HepG2 (cell line): ENCODE data around the gene ESR1. TPM values are rescaled to one million over a fixed set of nuclear protein-coding genes. Genes with fewer than 3 reads are reported as not detected.

Source experiments
- ATAC-seq: fragments of 200-7000 bp; cut with Tn5 transposase; 3 replicates; pipeline ENCODE4 v1.9.1; 2020; ENCODE audit warnings: mild to moderate bottlenecking, moderate library complexity
- BruUV-seq: library from RNA; stranded (reverse); fragments of 400-500 nt; replicated peaks from 2 replicates; lab custom pipeline; 2021; lab: Mats Ljungman, UMichigan
- CTCF ChIA-PET: fragments of 300-600 bp; formaldehyde crosslinking; extraction: SDS; loops from one replicate; lab custom pipeline; 2021; ENCODE audit warnings: low total read pairs, inconsistent platforms, low intra/inter-chr PET ratio; lab: Yijun Ruan, JAX
- POLR2A ChIA-PET: fragments of 350-600 bp; sonication (Branson Sonifier 250); formaldehyde crosslinking; loops from one replicate; lab custom pipeline; 2020; ENCODE audit warnings: antibody characterized with exemption, inconsistent platforms; lab: Yijun Ruan, JAX
- DNase-seq: peaks from one replicate; pipeline ENCODE4 v3.0.0-alpha.2; 2015; ENCODE audit warnings: low spot score
- FAIRE-seq: peaks from 3 replicates; lab custom pipeline; 2011; peaks lifted over from hg19 to GRCh38; lab: Jason Lieb, UNC
- H2AFZ ChIP-seq: one replicate; pipeline ENCODE4 v1.6.1; 2011; ENCODE audit warnings: low read length, inconsistent platforms
- H3K27ac ChIP-seq: fragments of 300-600 bp; 3 replicates; pipeline ENCODE4 v1.8.0; 2011; ENCODE audit warnings: mixed run types, mild to moderate bottlenecking, mixed read lengths, low read length, inconsistent platforms; ENCODE audit not compliant: insufficient read depth; ENCODE audit errors: extremely low read length
- H3K27me3 ChIP-seq, 2 experiments: fragments of 200-600 bp in 1 of 2; 2 replicates in 1 of 2; 3 replicates in 1 of 2; pipeline versions ENCODE4 v1.6.0 to v1.8.0; 2011; ENCODE audit warnings: low read length in 2 of 2, mild to moderate bottlenecking in 2 of 2, moderate library complexity in 2 of 2, inconsistent platforms in 1 of 2; ENCODE audit not compliant: insufficient read depth in 2 of 2, control insufficient read depth in 1 of 2
- H3K36me3 ChIP-seq, 2 experiments: fragments of 200-600 bp in 1 of 2; replicated peaks in 1 of 2; 2 replicates in 1 of 2; 3 replicates in 1 of 2; pipeline versions ENCODE4 v1.5.1 to v1.8.0; 2011; ENCODE audit warnings: low read length in 2 of 2, inconsistent platforms in 1 of 2; ENCODE audit not compliant: insufficient read depth in 2 of 2, control insufficient read depth in 1 of 2
- H3K4me1 ChIP-seq: 2 replicates; pipeline ENCODE4 v1.5.1; 2012; ENCODE audit warnings: low read length, inconsistent platforms; ENCODE audit not compliant: insufficient read depth
- H3K4me2 ChIP-seq: 2 replicates; pipeline ENCODE4 v1.6.0; 2011; ENCODE audit warnings: low read depth, low read length, inconsistent platforms
- H3K4me3 ChIP-seq, 3 experiments: fragments of 200-600 bp in 1 of 3; sonication (generic), shearing (Covaris generic) in 1 of 3; replicated peaks in 1 of 3; 2 replicates each; pipeline ENCODE4 v1.5.1; 2011 to 2016; ENCODE audit warnings: low read length in 3 of 3, inconsistent platforms in 2 of 3, low read depth in 2 of 3, mild to moderate bottlenecking in 2 of 3, control low read depth in 1 of 3, mixed read lengths in 1 of 3; ENCODE audit not compliant: insufficient read depth in 1 of 3
- H3K79me2 ChIP-seq: one replicate; pipeline ENCODE4 v1.6.1; 2011; ENCODE audit warnings: low read length, inconsistent platforms; ENCODE audit not compliant: insufficient read depth
- H3K9ac ChIP-seq: 2 replicates; pipeline ENCODE4 v1.6.0; 2011; ENCODE audit warnings: mild to moderate bottlenecking, low read depth, low read length, inconsistent platforms; ENCODE audit not compliant: insufficient read depth
- H3K9me3 ChIP-seq: 2 replicates; pipeline ENCODE4 v1.5.1; 2012; ENCODE audit warnings: mild to moderate bottlenecking, low read length
- H4K20me1 ChIP-seq: 2 replicates; pipeline ENCODE4 v1.6.0; 2011; ENCODE audit warnings: inconsistent platforms, mild to moderate bottlenecking, low read length, moderate library complexity; ENCODE audit not compliant: insufficient read depth
- ATF7 ChIP-seq, 2 experiments: fragments of 450-650 bp in 1 of 2; sonication (generic) in 1 of 2; formaldehyde crosslinking in 1 of 2; IDR thresholded peaks; 2 replicates each; pipeline versions ENCODE4 v1.4.0 to v1.6.1; 2016 to 2020; ENCODE audit warnings: antibody characterized with exemption in 1 of 2, mild to moderate bottlenecking in 1 of 2, missing genetic modification reagents in 1 of 2
- CHD4 ChIP-seq: fragments of 200-600 bp; sonication (generic); IDR thresholded peaks from 2 replicates; pipeline ENCODE4 v1.7.0; 2017; ENCODE audit warnings: mild to moderate bottlenecking, low read length, borderline replicate concordance
- FOSL2 ChIP-seq: sonication (generic); formaldehyde crosslinking; IDR thresholded peaks from 2 replicates; pipeline ENCODE4 v1.4.0; 2020; ENCODE audit warnings: missing genetic modification reagents
- HDAC1 ChIP-seq: sonication (generic); formaldehyde crosslinking; IDR thresholded peaks from 2 replicates; pipeline ENCODE4 v1.5.1; 2020; ENCODE audit warnings: mild to moderate bottlenecking, missing genetic modification reagents
- ZNF20 ChIP-seq: sonication (generic); formaldehyde crosslinking; IDR thresholded peaks from 2 replicates; pipeline ENCODE4 v1.4.0; 2020; ENCODE audit warnings: mild to moderate bottlenecking, moderate library complexity, missing genetic modification reagents
- ZNF260 ChIP-seq: sonication (generic); formaldehyde crosslinking; IDR thresholded peaks from 2 replicates; pipeline ENCODE4 v1.4.0; 2020; ENCODE audit warnings: missing genetic modification reagents, low read depth, mild to moderate bottlenecking, borderline replicate concordance
- ZNF317 ChIP-seq: sonication (generic); formaldehyde crosslinking; IDR thresholded peaks from 2 replicates; pipeline ENCODE4 v1.5.0; 2020; ENCODE audit warnings: mild to moderate bottlenecking, missing genetic modification reagents
- ZNF343 ChIP-seq: sonication (generic); formaldehyde crosslinking; IDR thresholded peaks from 2 replicates; pipeline ENCODE4 v1.4.0; 2020; ENCODE audit warnings: mild to moderate bottlenecking, missing genetic modification reagents
- ZNF660 ChIP-seq: sonication (generic); formaldehyde crosslinking; IDR thresholded peaks from 2 replicates; pipeline ENCODE4 v1.5.1; 2020; ENCODE audit warnings: mild to moderate bottlenecking, low read depth, missing genetic modification reagents, borderline replicate concordance
- ZNF672 ChIP-seq: sonication (generic); formaldehyde crosslinking; IDR thresholded peaks from 2 replicates; pipeline ENCODE4 v1.8.1; 2022; ENCODE audit warnings: missing genetic modification reagents
- ZSCAN9 ChIP-seq: IDR thresholded peaks from 2 replicates; pipeline ENCODE4 v1.6.1; 2016; ENCODE audit warnings: borderline replicate concordance
- WGBS: methylation state at CpG from one replicate; pipeline ENCODE4 v1.1.6; 2017; ENCODE audit warnings: low lambda C conversion rate; 5-methylcytosine and 5-hydroxymethylcytosine counted together
- in situ Hi-C: cut with HindIII; loops from 2 replicates; pipeline ENCODE4 v1.10.0; 2017; ENCODE audit warnings: low pct_unique_long_range_greater_than_20kb; ENCODE audit not compliant: extremely low pct_ligation_motif_present
- intact Hi-C: fragments of 100-400 bp; cut with micrococcal nuclease; formaldehyde crosslinking; loops from one replicate; pipeline ENCODE4 v1.10.0; 2022; ENCODE audit not compliant: unreplicated experiment
- polyA plus RNA-seq, 8 experiments: library from polyadenylated mRNA; depleted of rRNA in 3 of 8; stranded (reverse) in 7 of 8; unstranded in 1 of 8; fragments of >200 nt; fragmentation: Illumina TruSeq in 4 of 8; extraction: Trizol in 4 of 8; gene quantifications; 2 replicates each; pipeline versions ENCODE4 v1.2.1 to v1.2.3, GENCODE V29; 2011 to 2016; ENCODE audit warnings: low read depth in 4 of 8, missing spikeins in 1 of 8, mixed read lengths in 1 of 8; ENCODE audit not compliant: insufficient read depth in 1 of 8
- total RNA-seq, 5 experiments: library from RNA; depleted of rRNA; stranded (reverse); fragments of >200 nt; fragmentation: Illumina TruSeq; extraction: Trizol; gene quantifications; 2 replicates each; pipeline ENCODE4 v1.2.3, GENCODE V29; 2016; ENCODE audit warnings: low read depth in 1 of 5
- TF ChIP-seq, protein P1 (sequence below): sonication (generic); formaldehyde crosslinking; IDR thresholded peaks from 2 replicates; pipeline ENCODE4 v1.5.0; 2020; ENCODE audit warnings: mild to moderate bottlenecking, missing genetic modification reagents, borderline replicate concordance
- TF ChIP-seq, protein P2 (sequence below): sonication (generic); formaldehyde crosslinking; conservative IDR thresholded peaks from 2 replicates; pipeline ENCODE4 v1.4.0; 2020; ENCODE audit warnings: missing genetic modification reagents
- TF ChIP-seq, protein P3 (sequence below): sonication (generic); formaldehyde crosslinking; IDR thresholded peaks from 2 replicates; pipeline ENCODE4 v1.4.0; 2020; ENCODE audit warnings: missing genetic modification reagents
- TF ChIP-seq, protein P4 (sequence below): sonication (generic); formaldehyde crosslinking; IDR thresholded peaks from 2 replicates; pipeline ENCODE4 v1.4.0; 2020; ENCODE audit warnings: missing genetic modification reagents

ESR1 gene
- total and polyA plus RNA-seq, 2 of the 13 experiments (the other 11 are each of a cell fraction or from before 2014, with no cell fraction given) = not detected

DNA sequence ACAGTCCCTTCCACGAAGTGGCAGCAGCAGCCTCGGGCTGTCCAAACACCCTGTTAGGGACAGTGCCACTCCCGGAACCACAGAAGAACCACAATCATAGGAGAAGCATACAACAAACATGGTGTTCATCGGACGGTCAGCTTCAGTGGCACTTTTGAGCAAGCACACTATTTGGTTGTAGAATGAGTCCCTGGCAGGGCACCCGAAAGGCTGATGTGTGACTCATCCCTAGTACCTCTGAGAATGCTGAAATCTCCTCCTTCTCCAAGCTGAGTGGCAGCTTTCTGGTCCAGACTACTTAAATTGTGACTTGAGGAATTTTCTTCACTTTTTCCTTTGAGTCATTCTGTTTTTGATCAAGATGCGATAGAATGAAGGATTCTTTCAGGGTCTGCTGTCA is 282.5 kb downstream of the ESR1 start:
- no peaks in the 10 kb centered on the region for H3K9me3 ChIP-seq
- no peak overlapping the region for H3K4me3 ChIP-seq
- FAIRE-seq (no peak), ATAC-seq (no peak), DNase-seq (no peak)
- H3K79me2 ChIP-seq = no peaks in the 10 kb centered on the region
- ChIA-PET POLR2A (no interaction called here), CTCF (no interaction called here)
- in situ Hi-C loops = no loop called here
- peaks cover 0 to 6% of the 10 kb centered on the region in 2 experiments; a peak in 4 of 5 replicates for H3K27me3 ChIP-seq
- no peaks in the 10 kb centered on the region for H3K4me1 ChIP-seq
- BruUV-seq = no TSS peak
- no peaks in the 10 kb centered on the region for H3K36me3 ChIP-seq
- no peaks in the 10 kb centered on the region for H4K20me1 ChIP-seq
- intact Hi-C loops = loop anchor here (10.0 kb wide), 1 partner anchor 325 kb away; no protein-coding TSS in a partner anchor
- H3K9ac ChIP-seq = no peak overlapping the region
- H3K27ac ChIP-seq = no peak overlapping the region
- no peak overlapping the region for H2AFZ ChIP-seq
- no peak overlapping the region for H3K4me2 ChIP-seq
- 57% methylated on average over 4 of the region's 7 CpGs for WGBS
- TF ChIP-seq ZNF660 = no peak
- no peak for TF ChIP-seq FOSL2 (CRISPR knock-in tag)
- no peak for TF ChIP-seq ZNF672 (CRISPR knock-in tag)
- TF ChIP-seq, protein P1, sequence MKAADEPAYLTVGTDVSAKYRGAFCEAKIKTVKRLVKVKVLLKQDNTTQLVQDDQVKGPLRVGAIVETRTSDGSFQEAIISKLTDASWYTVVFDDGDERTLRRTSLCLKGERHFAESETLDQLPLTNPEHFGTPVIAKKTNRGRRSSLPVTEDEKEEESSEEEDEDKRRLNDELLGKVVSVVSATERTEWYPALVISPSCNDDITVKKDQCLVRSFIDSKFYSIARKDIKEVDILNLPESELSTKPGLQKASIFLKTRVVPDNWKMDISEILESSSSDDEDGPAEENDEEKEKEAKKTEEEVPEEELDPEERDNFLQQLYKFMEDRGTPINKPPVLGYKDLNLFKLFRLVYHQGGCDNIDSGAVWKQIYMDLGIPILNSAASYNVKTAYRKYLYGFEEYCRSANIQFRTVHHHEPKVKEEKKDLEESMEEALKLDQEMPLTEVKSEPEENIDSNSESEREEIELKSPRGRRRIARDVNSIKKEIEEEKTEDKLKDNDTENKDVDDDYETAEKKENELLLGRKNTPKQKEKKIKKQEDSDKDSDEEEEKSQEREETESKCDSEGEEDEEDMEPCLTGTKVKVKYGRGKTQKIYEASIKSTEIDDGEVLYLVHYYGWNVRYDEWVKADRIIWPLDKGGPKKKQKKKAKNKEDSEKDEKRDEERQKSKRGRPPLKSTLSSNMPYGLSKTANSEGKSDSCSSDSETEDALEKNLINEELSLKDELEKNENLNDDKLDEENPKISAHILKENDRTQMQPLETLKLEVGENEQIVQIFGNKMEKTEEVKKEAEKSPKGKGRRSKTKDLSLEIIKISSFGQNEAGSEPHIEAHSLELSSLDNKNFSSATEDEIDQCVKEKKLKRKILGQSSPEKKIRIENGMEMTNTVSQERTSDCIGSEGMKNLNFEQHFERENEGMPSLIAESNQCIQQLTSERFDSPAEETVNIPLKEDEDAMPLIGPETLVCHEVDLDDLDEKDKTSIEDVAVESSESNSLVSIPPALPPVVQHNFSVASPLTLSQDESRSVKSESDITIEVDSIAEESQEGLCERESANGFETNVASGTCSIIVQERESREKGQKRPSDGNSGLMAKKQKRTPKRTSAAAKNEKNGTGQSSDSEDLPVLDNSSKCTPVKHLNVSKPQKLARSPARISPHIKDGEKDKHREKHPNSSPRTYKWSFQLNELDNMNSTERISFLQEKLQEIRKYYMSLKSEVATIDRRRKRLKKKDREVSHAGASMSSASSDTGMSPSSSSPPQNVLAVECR (CRISPR knock-in tag) = no peak
- TF ChIP-seq ZNF20 = no peak
- TF ChIP-seq ZSCAN9 (CRISPR knock-in tag) = no peak
- no peak for TF ChIP-seq ZNF343 (CRISPR knock-in tag)
- no peak for TF ChIP-seq ZNF317
- no peak for TF ChIP-seq ATF7 (IDR thresholded peaks at IDR 0.05)
- TF ChIP-seq ATF7 (CRISPR knock-in tag; IDR thresholded peaks at IDR 0.05) = no peak
- TF ChIP-seq, protein P2, sequence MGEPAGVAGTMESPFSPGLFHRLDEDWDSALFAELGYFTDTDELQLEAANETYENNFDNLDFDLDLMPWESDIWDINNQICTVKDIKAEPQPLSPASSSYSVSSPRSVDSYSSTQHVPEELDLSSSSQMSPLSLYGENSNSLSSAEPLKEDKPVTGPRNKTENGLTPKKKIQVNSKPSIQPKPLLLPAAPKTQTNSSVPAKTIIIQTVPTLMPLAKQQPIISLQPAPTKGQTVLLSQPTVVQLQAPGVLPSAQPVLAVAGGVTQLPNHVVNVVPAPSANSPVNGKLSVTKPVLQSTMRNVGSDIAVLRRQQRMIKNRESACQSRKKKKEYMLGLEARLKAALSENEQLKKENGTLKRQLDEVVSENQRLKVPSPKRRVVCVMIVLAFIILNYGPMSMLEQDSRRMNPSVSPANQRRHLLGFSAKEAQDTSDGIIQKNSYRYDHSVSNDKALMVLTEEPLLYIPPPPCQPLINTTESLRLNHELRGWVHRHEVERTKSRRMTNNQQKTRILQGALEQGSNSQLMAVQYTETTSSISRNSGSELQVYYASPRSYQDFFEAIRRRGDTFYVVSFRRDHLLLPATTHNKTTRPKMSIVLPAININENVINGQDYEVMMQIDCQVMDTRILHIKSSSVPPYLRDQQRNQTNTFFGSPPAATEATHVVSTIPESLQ = no peak
- TF ChIP-seq, protein P3, sequence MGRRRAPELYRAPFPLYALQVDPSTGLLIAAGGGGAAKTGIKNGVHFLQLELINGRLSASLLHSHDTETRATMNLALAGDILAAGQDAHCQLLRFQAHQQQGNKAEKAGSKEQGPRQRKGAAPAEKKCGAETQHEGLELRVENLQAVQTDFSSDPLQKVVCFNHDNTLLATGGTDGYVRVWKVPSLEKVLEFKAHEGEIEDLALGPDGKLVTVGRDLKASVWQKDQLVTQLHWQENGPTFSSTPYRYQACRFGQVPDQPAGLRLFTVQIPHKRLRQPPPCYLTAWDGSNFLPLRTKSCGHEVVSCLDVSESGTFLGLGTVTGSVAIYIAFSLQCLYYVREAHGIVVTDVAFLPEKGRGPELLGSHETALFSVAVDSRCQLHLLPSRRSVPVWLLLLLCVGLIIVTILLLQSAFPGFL = no peak
- no peak for TF ChIP-seq ZNF260 (CRISPR knock-in tag)
- TF ChIP-seq, protein P4, sequence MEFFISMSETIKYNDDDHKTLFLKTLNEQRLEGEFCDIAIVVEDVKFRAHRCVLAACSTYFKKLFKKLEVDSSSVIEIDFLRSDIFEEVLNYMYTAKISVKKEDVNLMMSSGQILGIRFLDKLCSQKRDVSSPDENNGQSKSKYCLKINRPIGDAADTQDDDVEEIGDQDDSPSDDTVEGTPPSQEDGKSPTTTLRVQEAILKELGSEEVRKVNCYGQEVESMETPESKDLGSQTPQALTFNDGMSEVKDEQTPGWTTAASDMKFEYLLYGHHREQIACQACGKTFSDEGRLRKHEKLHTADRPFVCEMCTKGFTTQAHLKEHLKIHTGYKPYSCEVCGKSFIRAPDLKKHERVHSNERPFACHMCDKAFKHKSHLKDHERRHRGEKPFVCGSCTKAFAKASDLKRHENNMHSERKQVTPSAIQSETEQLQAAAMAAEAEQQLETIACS (CRISPR knock-in tag) = no peak
- TF ChIP-seq HDAC1 (CRISPR knock-in tag) = no peak
- no peak for TF ChIP-seq CHD4
